ENCODE measurements around the gene MYO15B.

Gene MYO15B

GRCh38 chr17:75561927-75562603 lies 25.5 kb upstream of the MYO15B start:
- H3K9me3 ChIP-seq (ENCODE audit: low read length): no peaks in the 10 kb centered on the region
- no peaks in the 10 kb centered on the region for H3K4me1 ChIP-seq (ENCODE audit: insufficient read depth, low read length)
- H3K27ac ChIP-seq (ENCODE audit: low read depth, low read length): no peak overlapping the region
- no peaks in the 10 kb centered on the region for H3K36me3 ChIP-seq (ENCODE audit: insufficient read depth, low read length)
- no peak overlapping the region for H3K4me3 ChIP-seq (ENCODE audit: low read depth in 1 of 2, low read length in 2 of 2)
- no peaks in the 10 kb centered on the region for H3K27me3 ChIP-seq (ENCODE audit: control insufficient read depth in 1 of 2, insufficient read depth in 2 of 2, low read length in 2 of 2)
- no peak overlapping the region for H3K9ac ChIP-seq (ENCODE audit: low read length)

- Histone ChIP-seq H3K27ac (ENCODE audit: low read depth, low read length) (no peak overlapping the region), H3K4me3 (ENCODE audit: low read depth in 1 of 2, low read length in 2 of 2) (no peak overlapping the region), H3K4me1 (ENCODE audit: insufficient read depth, low read length) (no peaks in the 10 kb centered on the region), H3K9me3 (ENCODE audit: low read length) (no peaks in the 10 kb centered on the region), H3K27me3 (ENCODE audit: control insufficient read depth in 1 of 2, insufficient read depth in 2 of 2, low read length in 2 of 2) (no peaks in the 10 kb centered on the region), H3K36me3 (ENCODE audit: insufficient read depth, low read length) (no peaks in the 10 kb centered on the region), H3K9ac (ENCODE audit: low read length) (no peak overlapping the region)
Observed at GRCh38 chr17:75563063-75563758, 24.4 kb upstream of the MYO15B start.

- H3K36me3 ChIP-seq (ENCODE audit: insufficient read depth, low read length): no peaks in the 10 kb centered on the region
- no peak overlapping the region for H3K27ac ChIP-seq (ENCODE audit: low read depth, low read length)
- no peaks in the 10 kb centered on the region for H3K27me3 ChIP-seq (ENCODE audit: control insufficient read depth in 1 of 2, insufficient read depth in 2 of 2, low read length in 2 of 2)
- no peak overlapping the region for H3K4me3 ChIP-seq (ENCODE audit: low read depth in 1 of 2, low read length in 2 of 2)
- no peaks in the 10 kb centered on the region for H3K4me1 ChIP-seq (ENCODE audit: insufficient read depth, low read length)
- no peak overlapping the region for H3K9ac ChIP-seq (ENCODE audit: low read length)
- no peaks in the 10 kb centered on the region for H3K9me3 ChIP-seq (ENCODE audit: low read length)
Observed at GRCh38 chr17:75564195-75564594, 23.4 kb upstream of the MYO15B start.

GRCh38 chr17:75565066-75565465 lies 22.5 kb upstream of the MYO15B start:
- Histone ChIP-seq H3K27me3 (ENCODE audit: control insufficient read depth in 1 of 2, insufficient read depth in 2 of 2, low read length in 2 of 2) (no peaks in the 10 kb centered on the region), H3K9ac (ENCODE audit: low read length) (no peak overlapping the region), H3K4me1 (ENCODE audit: insufficient read depth, low read length) (no peaks in the 10 kb centered on the region), H3K9me3 (ENCODE audit: low read length) (no peaks in the 10 kb centered on the region), H3K36me3 (ENCODE audit: insufficient read depth, low read length) (no peaks in the 10 kb centered on the region), H3K27ac (ENCODE audit: low read depth, low read length) (no peak overlapping the region), H3K4me3 (ENCODE audit: low read depth in 1 of 2, low read length in 2 of 2) (no peak overlapping the region)

- H3K36me3 ChIP-seq (ENCODE audit: insufficient read depth, low read length): no peaks in the 10 kb centered on the region
Observed at GRCh38 chr17:75565618-75566017, 22.0 kb upstream of the MYO15B start.

GRCh38 chr17:75566416-75566815 lies 21.2 kb upstream of the MYO15B start:
- H3K27ac ChIP-seq (ENCODE audit: low read depth, low read length): no peak overlapping the region
- H3K27me3 ChIP-seq (ENCODE audit: control insufficient read depth in 1 of 2, insufficient read depth in 2 of 2, low read length in 2 of 2): no peaks in the 10 kb centered on the region
- H3K4me3 ChIP-seq (ENCODE audit: low read depth in 1 of 2, low read length in 2 of 2): no peak overlapping the region
- no peak overlapping the region for H3K9ac ChIP-seq (ENCODE audit: low read length)
- H3K4me1 ChIP-seq (ENCODE audit: insufficient read depth, low read length): no peaks in the 10 kb centered on the region
- H3K9me3 ChIP-seq (ENCODE audit: low read length): no peaks in the 10 kb centered on the region
- H3K36me3 ChIP-seq (ENCODE audit: insufficient read depth, low read length): no peaks in the 10 kb centered on the region

More at GRCh38 chr17:75565618-75566017, 22.0 kb upstream of the MYO15B start:
- Histone ChIP-seq H3K4me3 (ENCODE audit: low read depth in 1 of 2, low read length in 2 of 2) (no peak overlapping the region), H3K9ac (ENCODE audit: low read length) (no peak overlapping the region), H3K27me3 (ENCODE audit: control insufficient read depth in 1 of 2, insufficient read depth in 2 of 2, low read length in 2 of 2) (no peaks in the 10 kb centered on the region), H3K9me3 (ENCODE audit: low read length) (no peaks in the 10 kb centered on the region), H3K27ac (ENCODE audit: low read depth, low read length) (no peak overlapping the region), H3K4me1 (ENCODE audit: insufficient read depth, low read length) (no peaks in the 10 kb centered on the region)

- H3K9me3 ChIP-seq (ENCODE audit: low read length): no peaks in the 10 kb centered on the region
- no peaks in the 10 kb centered on the region for H3K36me3 ChIP-seq (ENCODE audit: insufficient read depth, low read length)
- no peaks in the 10 kb centered on the region for H3K27me3 ChIP-seq (ENCODE audit: control insufficient read depth in 1 of 2, insufficient read depth in 2 of 2, low read length in 2 of 2)
- H3K9ac ChIP-seq (ENCODE audit: low read length): no peak overlapping the region
- no peak overlapping the region for H3K4me3 ChIP-seq (ENCODE audit: low read depth in 1 of 2, low read length in 2 of 2)
- H3K27ac ChIP-seq (ENCODE audit: low read depth, low read length): no peak overlapping the region
- no peaks in the 10 kb centered on the region for H3K4me1 ChIP-seq (ENCODE audit: insufficient read depth, low read length)
Observed at GRCh38 chr17:75566834-75567233, 20.8 kb upstream of the MYO15B start.

GRCh38 chr17:75568412-75569255 lies 19.0 kb upstream of the MYO15B start:
- no peak overlapping the region for H3K27ac ChIP-seq (ENCODE audit: low read depth, low read length)
- no peaks in the 10 kb centered on the region for H3K4me1 ChIP-seq (ENCODE audit: insufficient read depth, low read length)
- H3K4me3 ChIP-seq (ENCODE audit: low read depth in 1 of 2, low read length in 2 of 2): no peak overlapping the region
- H3K36me3 ChIP-seq (ENCODE audit: insufficient read depth, low read length): no peaks in the 10 kb centered on the region
- H3K27me3 ChIP-seq (ENCODE audit: control insufficient read depth in 1 of 2, insufficient read depth in 2 of 2, low read length in 2 of 2): no peaks in the 10 kb centered on the region
- no peak overlapping the region for H3K9ac ChIP-seq (ENCODE audit: low read length)
- no peaks in the 10 kb centered on the region for H3K9me3 ChIP-seq (ENCODE audit: low read length)

GRCh38 chr17:75570034-75570676 lies 17.4 kb upstream of the MYO15B start:
- no peaks in the 10 kb centered on the region for H3K36me3 ChIP-seq (ENCODE audit: insufficient read depth, low read length)
- H3K4me1 ChIP-seq (ENCODE audit: insufficient read depth, low read length): no peaks in the 10 kb centered on the region
- H3K27me3 ChIP-seq (ENCODE audit: control insufficient read depth in 1 of 2, insufficient read depth in 2 of 2, low read length in 2 of 2): no peaks in the 10 kb centered on the region
- H3K27ac ChIP-seq (ENCODE audit: low read depth, low read length): no peak overlapping the region
- H3K9ac ChIP-seq (ENCODE audit: low read length): no peak overlapping the region
- no peak overlapping the region for H3K4me3 ChIP-seq (ENCODE audit: low read depth in 1 of 2, low read length in 2 of 2)
- no peaks in the 10 kb centered on the region for H3K9me3 ChIP-seq (ENCODE audit: low read length)

- Histone ChIP-seq H3K4me1 (ENCODE audit: insufficient read depth, low read length) (no peaks in the 10 kb centered on the region), H3K36me3 (ENCODE audit: insufficient read depth, low read length) (no peaks in the 10 kb centered on the region), H3K27ac (ENCODE audit: low read depth, low read length) (no peak overlapping the region), H3K9me3 (ENCODE audit: low read length) (no peaks in the 10 kb centered on the region), H3K4me3 (ENCODE audit: low read depth in 1 of 2, low read length in 2 of 2) (no peak overlapping the region), H3K27me3 (ENCODE audit: control insufficient read depth in 1 of 2, insufficient read depth in 2 of 2, low read length in 2 of 2) (no peaks in the 10 kb centered on the region), H3K9ac (ENCODE audit: low read length) (no peak overlapping the region)
Observed at GRCh38 chr17:75570772-75571171, 16.8 kb upstream of the MYO15B start.

GRCh38 chr17:75571197-75571884 lies 16.3 kb upstream of the MYO15B start:
- H3K27ac ChIP-seq (ENCODE audit: low read depth, low read length): no peak overlapping the region
- H3K4me1 ChIP-seq (ENCODE audit: insufficient read depth, low read length): no peaks in the 10 kb centered on the region
- no peaks in the 10 kb centered on the region for H3K9me3 ChIP-seq (ENCODE audit: low read length)
- H3K9ac ChIP-seq (ENCODE audit: low read length): no peak overlapping the region
- no peaks in the 10 kb centered on the region for H3K27me3 ChIP-seq (ENCODE audit: control insufficient read depth in 1 of 2, insufficient read depth in 2 of 2, low read length in 2 of 2)
- no peak overlapping the region for H3K4me3 ChIP-seq (ENCODE audit: low read depth in 1 of 2, low read length in 2 of 2)
- H3K36me3 ChIP-seq (ENCODE audit: insufficient read depth, low read length): no peaks in the 10 kb centered on the region

Data from muscle layer of colon (tissue), 2 donors.